HL-60/S4 (cell line): ENCODE measurements around the gene NDUFV1.
"Not testable (repeated sequence)": the region's sequence is repeated elsewhere in the genome, so short reads cannot be mapped to it uniquely, and the experiment has no call there.

Source experiments
- in situ Hi-C: fragments of 300-500 bp; cut with MboI; formaldehyde crosslinking; loops from 2 replicates; pipeline ENCODE4 v1.14.3; 2022; ENCODE audit warnings: low sequenced_read_pairs

The NDUFV1 gene

DNA sequence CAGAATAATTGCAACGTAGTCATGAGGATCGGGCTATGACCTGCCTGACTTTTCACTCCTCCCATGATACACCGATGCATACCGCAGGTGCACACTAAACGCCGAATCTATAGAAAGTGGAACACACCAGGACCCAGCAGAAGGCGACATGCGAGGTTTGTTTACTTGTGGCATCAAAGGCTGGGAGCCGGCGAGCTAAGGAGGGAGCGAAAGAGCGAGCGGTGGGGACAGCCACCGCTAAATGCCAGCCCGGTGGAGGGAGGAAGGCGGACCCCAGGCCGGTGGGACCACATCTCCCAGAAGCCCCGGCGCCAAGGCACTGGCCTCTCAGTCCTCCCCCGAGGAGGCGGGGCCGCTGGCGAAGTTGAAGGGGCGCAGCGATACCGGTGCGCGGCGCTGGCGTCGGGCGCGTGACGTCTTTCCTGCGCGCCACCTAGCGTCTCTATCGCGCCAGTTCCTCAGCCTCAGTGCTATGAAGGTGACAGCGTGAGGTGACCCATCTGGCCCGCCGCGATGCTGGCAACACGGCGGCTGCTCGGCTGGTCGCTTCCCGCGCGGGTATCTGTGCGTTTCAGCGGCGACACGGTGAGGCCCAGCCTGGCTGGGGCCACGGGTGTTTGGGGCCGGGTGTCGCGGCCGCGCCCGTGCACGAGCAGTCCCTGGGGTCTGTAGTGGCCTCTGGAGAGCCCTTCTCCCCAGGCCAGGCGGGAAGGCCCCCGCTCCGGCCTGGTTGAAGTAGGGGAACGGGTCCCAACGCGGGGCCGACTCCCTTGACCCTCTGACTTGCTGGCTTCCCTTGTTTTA is at the start of gene NDUFV1:
NDUFV1 (plus strand) TSS at position 445 of the 804 bp plus-strand sequence; CDS start at position 514, 69 bp downstream.
- in situ Hi-C loops = no loop called here

DNA sequence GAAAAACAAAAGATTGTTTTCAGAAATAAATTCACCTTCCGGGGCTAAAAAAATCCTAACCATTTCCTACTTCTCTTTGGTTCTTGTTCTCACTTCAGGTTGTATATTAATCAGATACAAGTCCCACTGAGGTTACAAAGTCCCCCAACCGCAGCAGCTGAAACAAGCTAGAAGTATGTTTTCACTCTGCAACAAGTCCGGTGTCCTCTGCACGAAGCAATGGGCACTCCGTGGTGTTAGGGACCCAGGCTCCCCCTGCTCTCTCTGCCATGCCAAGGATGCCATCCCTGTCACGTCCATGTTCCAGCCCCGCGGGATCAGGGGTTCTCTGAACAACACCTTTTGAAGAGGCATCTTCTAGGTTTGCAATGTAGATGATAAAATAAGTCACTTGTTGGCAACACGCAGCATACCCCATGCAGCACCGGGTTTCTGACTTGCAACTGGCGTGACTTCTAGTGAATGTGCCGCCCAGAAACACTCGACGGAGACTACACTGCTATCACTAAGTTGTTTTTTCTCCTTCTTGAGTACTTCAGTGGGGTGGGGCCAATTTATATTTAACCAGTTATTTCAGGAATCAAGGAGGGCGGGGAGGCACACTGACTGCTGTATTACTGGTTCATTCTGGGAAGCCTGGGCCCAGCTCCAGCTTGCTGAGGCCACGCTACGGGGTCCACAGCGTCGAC is 48.5 kb upstream of the NDUFV1 start:
- in situ Hi-C loops = no loop called here

DNA sequence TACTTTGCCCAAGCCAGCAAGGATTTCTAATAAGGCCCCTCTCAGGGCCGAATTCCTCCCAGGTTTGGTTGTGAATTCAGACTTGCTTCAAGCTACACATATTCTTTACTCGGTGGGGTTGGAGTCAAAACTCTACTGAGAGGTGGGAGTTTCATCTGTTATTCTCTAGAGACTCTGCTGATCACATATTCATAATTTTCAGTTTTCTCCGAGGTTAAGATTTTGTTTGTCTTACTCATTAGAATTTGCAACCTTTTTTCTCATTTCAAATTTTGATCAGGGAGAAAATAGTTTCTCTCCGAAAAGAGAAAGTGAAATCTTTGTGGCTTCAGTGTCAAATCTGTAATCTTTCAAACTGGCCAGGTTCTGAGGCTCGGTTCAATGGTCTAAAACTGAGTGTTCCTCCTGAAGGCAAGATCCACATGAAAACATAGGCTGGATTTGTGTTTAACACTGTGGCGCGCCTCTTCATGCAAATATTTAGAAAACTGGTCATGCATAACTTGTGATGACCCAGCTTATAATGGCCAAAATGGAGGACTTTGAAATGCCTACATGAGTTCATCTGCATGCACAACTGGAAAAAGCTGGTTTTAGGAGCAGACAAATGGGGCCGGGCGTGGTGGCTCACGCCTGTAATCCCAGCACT is 44.6 kb upstream of the NDUFV1 start:
- in situ Hi-C loops = no loop called here

DNA sequence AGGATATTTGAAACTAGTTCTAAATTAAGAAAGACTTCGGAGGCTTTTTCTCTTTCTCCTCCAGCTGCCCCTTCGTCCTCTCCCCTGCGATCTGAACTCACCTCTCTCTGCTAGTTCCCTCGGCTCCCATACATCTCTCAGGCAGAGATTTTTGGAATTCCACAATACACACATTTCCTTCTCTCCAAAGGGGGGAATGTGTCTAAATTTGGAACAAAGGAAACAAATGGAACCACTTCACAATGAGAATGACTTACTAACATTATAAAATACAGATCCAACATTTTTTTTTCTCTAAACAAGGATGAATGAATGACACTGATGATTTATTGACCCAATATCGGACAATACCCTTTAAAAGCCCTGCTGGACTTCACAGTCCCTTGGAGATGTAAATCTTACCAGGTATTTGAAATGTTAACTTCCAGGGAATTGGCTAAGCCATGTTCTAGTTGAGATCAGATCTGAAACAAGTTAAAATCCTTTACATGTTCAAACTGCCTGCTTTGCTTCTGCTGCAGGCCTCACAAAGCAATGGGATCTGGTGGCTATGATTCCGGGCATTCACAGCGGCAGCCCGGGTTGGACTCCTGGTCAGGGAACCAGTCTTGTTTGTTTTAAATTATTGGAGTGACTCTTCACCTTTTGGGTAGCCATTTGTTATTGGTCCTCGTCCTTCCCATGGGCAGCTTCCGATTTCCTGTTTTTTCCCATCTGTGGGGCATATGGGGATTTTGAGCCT is 43.6 kb upstream of the NDUFV1 start:
- in situ Hi-C loops = no loop called here

DNA sequence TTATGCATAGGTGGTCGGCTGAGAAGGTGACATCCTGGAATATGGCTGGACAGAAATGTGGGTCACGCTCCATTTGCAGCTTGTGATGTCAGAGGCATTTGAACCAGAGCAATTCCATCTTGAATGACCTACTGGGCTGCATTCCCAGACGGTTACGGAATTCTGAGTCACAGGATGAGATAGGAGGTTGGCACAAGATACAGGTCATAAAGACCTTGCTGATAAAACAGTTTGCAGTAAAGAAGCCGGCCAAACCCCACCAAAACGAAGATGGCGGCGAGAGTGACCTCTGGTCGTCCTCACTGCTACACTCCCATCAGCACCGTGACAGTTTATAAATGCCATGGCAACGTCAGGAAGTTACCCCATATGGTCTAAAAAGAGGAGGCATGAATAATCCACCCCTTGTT is 43.0 kb upstream of the NDUFV1 start:
- in situ Hi-C loops = not testable (repeated sequence)

DNA sequence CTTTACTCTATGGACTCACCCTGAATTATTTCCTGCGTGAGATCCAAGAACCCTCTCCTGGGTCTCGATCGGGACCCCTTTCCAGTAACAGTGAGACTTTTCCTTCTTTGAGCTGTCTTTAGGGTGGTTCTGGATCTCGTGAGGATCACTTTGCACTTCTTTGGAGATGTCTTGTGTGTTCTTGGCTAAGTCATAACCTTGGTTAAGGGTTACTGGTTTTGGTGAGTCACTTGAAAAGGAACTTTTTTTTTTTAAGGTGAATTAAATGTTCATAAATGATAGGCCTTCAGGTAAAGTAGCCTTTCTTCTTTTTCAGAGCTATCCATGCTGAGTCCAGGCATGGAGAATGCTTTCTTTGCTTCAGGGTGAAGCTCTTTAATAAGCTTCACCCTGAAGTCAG is 42.5 kb upstream of the NDUFV1 start:
- in situ Hi-C loops = no loop called here

DNA sequence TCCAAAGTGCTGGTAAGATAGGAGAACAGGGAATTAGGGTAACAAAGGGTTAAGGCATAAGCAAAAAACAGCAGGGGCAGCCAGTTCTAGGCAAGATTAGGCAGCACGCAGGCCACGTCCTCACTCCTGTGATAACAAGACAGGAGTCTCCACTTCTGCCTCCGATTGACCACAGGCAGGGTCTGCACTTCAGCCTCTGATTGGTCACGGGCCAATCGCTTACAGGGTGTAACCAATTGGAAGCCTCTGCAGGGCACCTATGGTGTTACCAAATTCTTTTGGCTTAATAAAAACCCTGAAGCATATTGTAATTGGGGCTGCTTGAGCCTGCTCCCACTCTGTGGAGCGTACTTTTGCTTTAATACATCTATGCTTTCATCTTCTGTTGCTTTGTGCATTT is 35.3 kb upstream of the NDUFV1 start:
- in situ Hi-C loops = no loop called here

DNA sequence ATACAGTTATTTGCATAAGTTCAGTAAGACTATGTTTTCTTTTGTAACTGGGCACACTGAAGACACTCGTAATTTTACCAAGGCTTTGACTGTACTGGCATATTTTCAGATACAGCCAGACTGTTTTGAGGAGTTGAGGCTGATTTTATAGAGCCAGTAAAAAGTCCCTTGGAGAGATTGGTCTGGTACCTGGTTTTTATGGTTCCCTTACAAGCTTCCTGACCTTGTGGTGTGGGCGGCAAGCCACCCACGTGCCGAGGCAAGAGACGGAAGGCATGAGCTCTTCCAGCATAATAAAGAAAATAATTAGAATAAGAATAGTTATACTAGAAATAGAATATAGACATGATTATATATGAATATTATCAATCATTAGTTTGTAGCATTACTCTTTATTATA is 34.4 kb upstream of the NDUFV1 start:
- in situ Hi-C loops = no loop called here

DNA sequence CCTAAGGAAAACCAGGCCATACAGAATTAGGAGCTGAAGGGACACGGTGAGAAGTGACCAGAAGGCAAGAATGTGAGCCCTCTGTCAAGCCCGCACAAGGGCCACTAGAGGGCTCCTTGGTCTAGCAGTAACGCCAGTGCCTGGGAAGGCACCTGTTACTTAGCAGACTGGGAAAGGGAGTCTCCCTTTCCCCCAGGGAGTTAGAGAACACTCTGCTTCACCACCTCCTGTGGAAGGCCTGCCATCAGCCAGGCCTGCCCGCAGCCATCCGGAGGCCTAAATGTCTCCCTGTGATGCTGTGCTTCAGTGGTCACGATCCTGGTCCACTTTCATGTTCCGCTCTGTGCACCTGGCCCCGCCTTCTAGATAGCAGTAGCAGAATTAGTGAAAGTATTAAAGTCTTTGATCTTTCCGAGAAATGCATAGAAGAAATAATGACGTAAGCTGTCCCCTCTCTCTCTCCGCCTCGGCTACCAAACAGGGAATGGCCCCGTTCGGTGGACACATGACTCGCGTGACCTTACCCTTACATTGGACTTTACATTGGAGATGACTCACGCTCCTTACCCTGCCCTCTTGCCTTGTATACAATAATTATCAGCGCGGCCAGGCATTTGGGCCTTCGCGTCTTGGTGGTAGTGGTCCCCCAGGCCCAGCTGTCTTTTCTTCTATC is 33.9 kb upstream of the NDUFV1 start:
- in situ Hi-C loops = no loop called here

DNA sequence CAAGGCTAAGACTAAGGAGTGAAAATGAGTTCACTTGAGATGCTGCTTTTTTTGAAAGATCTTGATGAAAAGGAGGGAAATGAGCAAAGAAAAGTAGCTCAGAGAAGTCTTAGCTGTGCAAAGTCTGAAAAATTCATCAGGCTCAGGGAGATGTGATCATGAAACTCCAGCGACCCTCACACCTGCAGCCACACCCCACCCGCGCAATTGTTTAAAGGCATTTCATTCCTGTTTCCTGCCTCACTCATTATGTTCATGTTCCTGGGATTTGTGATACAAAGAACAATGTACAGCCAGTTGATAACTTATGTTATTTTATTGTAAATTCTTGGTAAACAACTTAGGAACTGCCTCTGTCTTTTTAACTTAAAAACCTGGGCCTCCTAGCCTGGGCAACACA is 31.8 kb upstream of the NDUFV1 start:
- in situ Hi-C loops = no loop called here

DNA sequence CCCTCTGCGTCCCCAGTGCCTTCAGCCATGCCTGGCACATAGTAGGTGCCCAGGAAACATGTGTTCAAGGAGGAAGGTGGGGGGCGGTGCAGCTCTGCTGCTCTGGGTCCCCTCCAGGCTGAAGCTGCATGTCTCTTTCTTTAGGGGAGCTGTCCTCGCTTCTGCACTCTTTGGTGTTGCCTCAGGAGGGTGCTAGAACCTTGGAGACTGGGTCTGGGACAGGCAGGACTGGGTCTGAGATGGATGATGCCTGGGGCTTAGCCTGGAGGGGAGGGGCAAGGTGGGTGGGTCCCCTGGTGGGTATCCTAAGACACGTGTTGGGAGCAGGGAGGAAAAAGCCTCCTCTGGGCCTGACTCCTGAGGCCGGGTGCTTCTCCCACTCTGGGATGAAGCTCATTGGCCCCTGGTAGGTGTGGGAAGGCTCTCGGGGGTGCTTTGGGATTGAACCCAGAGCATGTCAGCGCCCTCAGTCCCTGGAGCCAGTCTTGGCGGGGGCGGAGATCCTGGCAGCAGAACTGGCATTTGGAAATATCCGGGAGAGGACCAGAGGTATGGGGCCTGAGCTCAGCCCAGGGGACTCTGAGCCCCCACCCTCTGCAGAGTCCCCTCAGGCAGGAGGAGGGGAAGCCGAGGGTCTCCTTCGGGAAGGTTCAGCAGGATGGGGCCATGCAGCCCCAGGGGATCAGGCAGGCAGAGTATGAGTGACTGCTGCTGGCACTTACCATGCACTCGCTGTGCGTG is 29.8 kb upstream of the NDUFV1 start:
- in situ Hi-C loops = no loop called here

DNA sequence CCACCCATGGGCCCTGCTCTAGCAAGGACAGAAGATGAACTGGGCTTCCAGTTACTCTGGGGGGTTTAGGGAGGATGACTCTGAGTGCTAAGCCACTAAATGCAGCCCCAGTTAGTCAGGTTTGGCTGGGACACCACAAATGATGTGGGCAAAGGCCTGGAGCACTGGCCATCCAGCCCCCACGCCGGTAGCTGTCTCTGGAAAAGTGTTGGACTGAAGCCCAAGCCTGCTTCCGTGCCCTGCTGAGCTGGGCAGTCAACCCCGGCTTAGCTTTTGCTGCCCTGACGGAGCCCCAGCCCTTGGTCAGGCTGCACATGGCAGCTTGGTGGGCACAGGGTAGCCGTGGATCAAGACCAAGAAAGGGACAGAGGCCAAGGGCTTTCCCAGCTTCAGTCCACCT is 28.8 kb upstream of the NDUFV1 start:
- in situ Hi-C loops = no loop called here

DNA sequence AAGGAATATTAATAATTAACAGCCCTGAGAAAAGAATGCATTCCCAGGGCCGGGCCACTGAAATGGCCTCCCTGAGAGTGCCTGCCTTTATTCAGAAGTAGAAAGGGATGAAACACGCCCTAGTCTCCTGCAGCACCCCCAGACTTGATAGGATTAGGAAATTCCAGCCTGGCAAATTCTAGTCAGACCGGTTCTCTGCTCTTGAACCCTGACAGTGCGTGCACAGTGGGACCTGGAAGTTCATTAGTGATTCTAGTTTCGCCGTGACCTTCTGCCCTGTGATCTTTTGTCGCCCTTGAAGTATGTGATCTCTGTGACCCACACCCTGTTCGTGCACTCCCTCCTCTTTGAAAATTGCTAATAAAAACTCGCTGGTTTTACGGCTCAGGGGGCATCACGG is 25.3 kb upstream of the NDUFV1 start:
- in situ Hi-C loops = no loop called here

DNA sequence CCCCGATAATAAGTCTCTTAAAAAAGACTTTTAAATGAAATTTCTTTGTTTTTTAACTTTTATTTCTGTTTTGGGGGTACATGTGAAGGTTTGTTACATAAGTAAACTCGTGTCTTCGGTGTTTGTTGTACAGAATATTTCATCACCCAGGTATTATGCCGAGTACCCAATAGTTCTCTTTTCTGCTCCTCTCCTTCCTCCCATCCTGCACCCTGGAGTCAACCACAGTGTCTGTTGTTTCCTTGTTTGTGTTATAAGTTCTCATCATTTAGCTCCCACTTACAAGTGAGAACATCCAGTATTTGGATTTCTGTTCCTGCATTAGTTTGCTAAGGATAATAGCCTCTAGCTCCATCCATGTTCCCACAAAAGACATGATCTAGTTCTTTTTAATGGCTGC is 24.7 kb upstream of the NDUFV1 start:
- in situ Hi-C loops = no loop called here

DNA sequence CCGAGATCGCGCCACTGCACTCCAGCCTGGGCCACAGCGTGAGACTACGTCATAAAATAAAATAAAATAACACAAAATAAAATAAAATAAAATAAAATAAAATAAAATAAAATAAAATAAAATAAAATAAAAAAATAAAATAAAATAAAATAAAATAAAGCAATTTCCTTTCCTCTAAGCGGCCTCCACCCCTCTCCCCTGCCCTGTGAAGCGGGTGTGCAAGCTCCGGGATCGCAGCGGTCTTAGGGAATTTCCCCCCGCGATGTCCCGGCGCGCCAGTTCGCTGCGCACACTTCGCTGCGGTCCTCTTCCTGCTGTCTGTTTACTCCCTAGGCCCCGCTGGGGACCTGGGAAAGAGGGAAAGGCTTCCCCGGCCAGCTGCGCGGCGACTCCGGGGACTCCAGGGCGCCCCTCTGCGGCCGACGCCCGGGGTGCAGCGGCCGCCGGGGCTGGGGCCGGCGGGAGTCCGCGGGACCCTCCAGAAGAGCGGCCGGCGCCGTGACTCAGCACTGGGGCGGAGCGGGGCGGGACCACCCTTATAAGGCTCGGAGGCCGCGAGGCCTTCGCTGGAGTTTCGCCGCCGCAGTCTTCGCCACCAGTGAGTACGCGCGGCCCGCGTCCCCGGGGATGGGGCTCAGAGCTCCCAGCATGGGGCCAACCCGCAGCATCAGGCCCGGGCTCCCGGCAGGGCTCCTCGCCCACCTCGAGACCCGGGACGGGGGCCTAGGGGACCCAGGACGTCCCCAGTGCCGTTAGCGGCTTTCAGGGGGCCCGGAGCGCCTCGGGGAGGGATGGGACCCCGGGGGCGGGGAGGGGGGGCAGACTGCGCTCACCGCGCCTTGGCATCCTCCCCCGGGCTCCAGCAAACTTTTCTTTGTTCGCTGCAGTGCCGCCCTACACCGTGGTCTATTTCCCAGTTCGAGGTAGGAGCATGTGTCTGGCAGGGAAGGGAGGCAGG is 23.2 kb upstream of the NDUFV1 start, which contains the start of gene GSTP1:
GSTP1 (plus strand) TSS at position 566 of the 958 bp plus-strand sequence; CDS start at position 598, 32 bp downstream.
- in situ Hi-C loops = no loop called here

DNA sequence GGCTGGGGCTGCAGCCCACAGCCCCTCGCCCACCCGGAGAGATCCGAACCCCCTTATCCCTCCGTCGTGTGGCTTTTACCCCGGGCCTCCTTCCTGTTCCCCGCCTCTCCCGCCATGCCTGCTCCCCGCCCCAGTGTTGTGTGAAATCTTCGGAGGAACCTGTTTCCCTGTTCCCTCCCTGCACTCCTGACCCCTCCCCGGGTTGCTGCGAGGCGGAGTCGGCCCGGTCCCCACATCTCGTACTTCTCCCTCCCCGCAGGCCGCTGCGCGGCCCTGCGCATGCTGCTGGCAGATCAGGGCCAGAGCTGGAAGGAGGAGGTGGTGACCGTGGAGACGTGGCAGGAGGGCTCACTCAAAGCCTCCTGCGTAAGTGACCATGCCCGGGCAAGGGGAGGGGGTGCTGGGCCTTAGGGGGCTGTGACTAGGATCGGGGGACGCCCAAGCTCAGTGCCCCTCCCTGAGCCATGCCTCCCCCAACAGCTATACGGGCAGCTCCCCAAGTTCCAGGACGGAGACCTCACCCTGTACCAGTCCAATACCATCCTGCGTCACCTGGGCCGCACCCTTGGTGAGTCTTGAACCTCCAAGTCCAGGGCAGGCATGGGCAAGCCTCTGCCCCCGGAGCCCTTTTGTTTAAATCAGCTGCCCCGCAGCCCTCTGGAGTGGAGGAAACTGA is 22.4 kb upstream of the NDUFV1 start:
- in situ Hi-C loops = no loop called here

DNA sequence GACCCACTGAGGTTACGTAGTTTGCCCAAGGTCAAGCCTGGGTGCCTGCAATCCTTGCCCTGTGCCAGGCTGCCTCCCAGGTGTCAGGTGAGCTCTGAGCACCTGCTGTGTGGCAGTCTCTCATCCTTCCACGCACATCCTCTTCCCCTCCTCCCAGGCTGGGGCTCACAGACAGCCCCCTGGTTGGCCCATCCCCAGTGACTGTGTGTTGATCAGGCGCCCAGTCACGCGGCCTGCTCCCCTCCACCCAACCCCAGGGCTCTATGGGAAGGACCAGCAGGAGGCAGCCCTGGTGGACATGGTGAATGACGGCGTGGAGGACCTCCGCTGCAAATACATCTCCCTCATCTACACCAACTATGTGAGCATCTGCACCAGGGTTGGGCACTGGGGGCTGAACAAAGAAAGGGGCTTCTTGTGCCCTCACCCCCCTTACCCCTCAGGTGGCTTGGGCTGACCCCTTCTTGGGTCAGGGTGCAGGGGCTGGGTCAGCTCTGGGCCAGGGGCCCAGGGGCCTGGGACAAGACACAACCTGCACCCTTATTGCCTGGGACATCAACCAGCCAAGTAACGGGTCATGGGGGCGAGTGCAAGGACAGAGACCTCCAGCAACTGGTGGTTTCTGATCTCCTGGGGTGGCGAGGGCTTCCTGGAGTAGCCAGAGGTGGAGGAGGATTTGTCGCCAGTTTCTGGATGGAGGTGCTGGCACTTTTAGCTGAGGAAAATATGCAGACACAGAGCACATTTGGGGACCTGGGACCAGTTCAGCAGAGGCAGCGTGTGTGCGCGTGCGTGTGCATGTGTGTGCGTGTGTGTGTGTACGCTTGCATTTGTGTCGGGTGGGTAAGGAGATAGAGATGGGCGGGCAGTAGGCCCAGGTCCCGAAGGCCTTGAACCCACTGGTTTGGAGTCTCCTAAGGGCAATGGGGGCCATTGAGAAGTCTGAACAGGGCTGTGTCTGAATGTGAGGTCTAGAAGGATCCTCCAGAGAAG is 21.6 kb upstream of the NDUFV1 start:
- in situ Hi-C loops = no loop called here
